Keratinocyte (primary cell): ENCODE data around the gene METTL2B. TPM values are rescaled to one million over a fixed set of nuclear protein-coding genes. Genes with fewer than 3 reads are reported as not detected.

Source experiments
- DNase-seq: peaks from one replicate; pipeline ENCODE4 v3.0.0-alpha.2; 2011; ENCODE audit warnings: low read depth, missing footprints, low spot score
- FAIRE-seq: peaks from 2 replicates; lab custom pipeline; 2011; peaks lifted over from hg19 to GRCh38; lab: Jason Lieb, UNC
- H2AFZ ChIP-seq: 2 replicates; pipeline ENCODE4 v1.6.0; 2012; ENCODE audit warnings: low read length, control low read depth, inconsistent platforms; ENCODE audit not compliant: control insufficient read depth
- H3K27ac ChIP-seq: 2 replicates; pipeline ENCODE4 v1.5.1; 2011; ENCODE audit warnings: low read length; ENCODE audit not compliant: control insufficient read depth, insufficient read depth
- H3K27me3 ChIP-seq: 3 replicates; pipeline ENCODE4 v1.6.0; 2011; ENCODE audit warnings: low read length; ENCODE audit not compliant: control insufficient read depth, insufficient read depth; ENCODE audit errors: extremely low read depth
- H3K36me3 ChIP-seq, 2 experiments: 2 replicates in 1 of 2; 3 replicates in 1 of 2; pipeline ENCODE4 v1.5.1; 2011; ENCODE audit warnings: low read length in 2 of 2, mild to moderate bottlenecking in 1 of 2; ENCODE audit not compliant: control insufficient read depth in 2 of 2, insufficient read depth in 2 of 2; ENCODE audit errors: extremely low read depth in 1 of 2
- H3K4me1 ChIP-seq: 3 replicates; pipeline ENCODE4 v1.5.1; 2011; ENCODE audit warnings: low read length; ENCODE audit not compliant: control insufficient read depth, insufficient read depth; ENCODE audit errors: extremely low read depth
- H3K4me2 ChIP-seq: 3 replicates; pipeline ENCODE4 v1.6.0; 2011; ENCODE audit warnings: low read depth, low read length; ENCODE audit not compliant: control insufficient read depth, insufficient read depth; ENCODE audit errors: extremely low read depth
- H3K4me3 ChIP-seq, 3 experiments: fragments of 200-600 bp in 1 of 3; sonication (generic) in 1 of 3; 2 replicates in 2 of 3; 3 replicates in 1 of 3; pipeline ENCODE4 v1.5.1; 2011 to 2016; ENCODE audit warnings: low read length in 3 of 3, mild to moderate bottlenecking in 3 of 3, control low read depth in 2 of 3, inconsistent platforms in 1 of 3, low read depth in 1 of 3, mixed read lengths in 1 of 3, mixed run types in 1 of 3, moderate library complexity in 1 of 3; ENCODE audit not compliant: control insufficient read depth in 2 of 3, insufficient read depth in 2 of 3; ENCODE audit errors: extremely low read depth in 1 of 3
- H3K79me2 ChIP-seq: 2 replicates; pipeline ENCODE4 v1.6.0; 2012; ENCODE audit warnings: low read length; ENCODE audit not compliant: control insufficient read depth, insufficient read depth
- H3K9ac ChIP-seq: 3 replicates; pipeline ENCODE4 v1.6.0; 2011; ENCODE audit warnings: low read length; ENCODE audit not compliant: control insufficient read depth, insufficient read depth; ENCODE audit errors: extremely low read depth
- H3K9me1 ChIP-seq: 3 replicates; pipeline ENCODE4 v1.6.0; 2011; ENCODE audit warnings: low read length; ENCODE audit not compliant: control insufficient read depth, insufficient read depth; ENCODE audit errors: extremely low read depth
- H3K9me3 ChIP-seq: 2 replicates; pipeline ENCODE4 v1.5.1; 2012; ENCODE audit warnings: low read depth, low read length; ENCODE audit not compliant: control insufficient read depth
- H4K20me1 ChIP-seq: 3 replicates; pipeline ENCODE4 v1.6.0; 2011; ENCODE audit warnings: low read length; ENCODE audit not compliant: control insufficient read depth, insufficient read depth; ENCODE audit errors: extremely low read depth
- EZH2 ChIP-seq: IDR thresholded peaks from one replicate; pipeline ENCODE4 v1.6.1; 2012; ENCODE audit warnings: inconsistent platforms, mild to moderate bottlenecking, low read length, moderate library complexity
- dilution Hi-C: fragments of 300-500 bp; cut with MboI; formaldehyde crosslinking; loops from one replicate; pipeline ENCODE4 v1.7.0; 2020; ENCODE audit warnings: low sequenced_read_pairs; ENCODE audit not compliant: extremely low pct_ligation_motif_present
- polyA plus RNA-seq, 5 experiments: library from polyadenylated mRNA; depleted of rRNA in 3 of 5; stranded (reverse) in 3 of 5; stranded (forward) in 1 of 5; unstranded in 1 of 5; fragments of >200 nt; gene quantifications; 1 replicate in 1 of 5; 2 replicates in 3 of 5; 3 replicates in 1 of 5; pipeline versions ENCODE4 v1.2.1 to v1.2.3, GENCODE V29; 2011 to 2012; ENCODE audit warnings: missing spikeins in 2 of 5, low read depth in 1 of 5, low replicate concordance in 1 of 5
- TF ChIP-seq, protein P1 (sequence below), 3 experiments: IDR thresholded peaks in 1 of 3; conservative IDR thresholded peaks in 1 of 3; optimal IDR thresholded peaks in 1 of 3; 2 replicates in 2 of 3; 3 replicates in 1 of 3; pipeline versions ENCODE3 to v1.5.1; 2011; ENCODE audit warnings: low read length in 3 of 3, mild to moderate bottlenecking in 3 of 3, moderate library complexity in 2 of 3, control low read depth in 1 of 3, inconsistent platforms in 1 of 3; ENCODE audit not compliant: insufficient read depth in 2 of 3; ENCODE audit errors: extremely low read depth in 1 of 3

The METTL2B gene
- polyA plus RNA-seq, 1 donor (not counting 4 experiments of a cell fraction or from before 2014, with no cell fraction given): 30.7 TPM

GRCh38 chr7:128452552-128452951, 24.0 kb upstream of the METTL2B start:
- Histone ChIP-seq H3K9ac (no peak overlapping the region), H3K4me3 (no peak overlapping the region), H3K36me3 (no peaks in the 10 kb centered on the region), H2AFZ (no peak overlapping the region), H3K79me2 (peaks cover 15% of the 10 kb centered on the region), H3K4me1 (peaks cover 17% of the 10 kb centered on the region), H3K4me2 (no peak overlapping the region), H3K9me1 (no peaks in the 10 kb centered on the region), H3K9me3 (no peaks in the 10 kb centered on the region), H3K27ac (no peak overlapping the region), H3K27me3 (peaks cover 3% of the 10 kb centered on the region), H4K20me1 (no peaks in the 10 kb centered on the region)
- dilution Hi-C loops: no loop called here
- no peak for FAIRE-seq
- no peak for TF ChIP-seq EZH2
- TF ChIP-seq, protein P1, sequence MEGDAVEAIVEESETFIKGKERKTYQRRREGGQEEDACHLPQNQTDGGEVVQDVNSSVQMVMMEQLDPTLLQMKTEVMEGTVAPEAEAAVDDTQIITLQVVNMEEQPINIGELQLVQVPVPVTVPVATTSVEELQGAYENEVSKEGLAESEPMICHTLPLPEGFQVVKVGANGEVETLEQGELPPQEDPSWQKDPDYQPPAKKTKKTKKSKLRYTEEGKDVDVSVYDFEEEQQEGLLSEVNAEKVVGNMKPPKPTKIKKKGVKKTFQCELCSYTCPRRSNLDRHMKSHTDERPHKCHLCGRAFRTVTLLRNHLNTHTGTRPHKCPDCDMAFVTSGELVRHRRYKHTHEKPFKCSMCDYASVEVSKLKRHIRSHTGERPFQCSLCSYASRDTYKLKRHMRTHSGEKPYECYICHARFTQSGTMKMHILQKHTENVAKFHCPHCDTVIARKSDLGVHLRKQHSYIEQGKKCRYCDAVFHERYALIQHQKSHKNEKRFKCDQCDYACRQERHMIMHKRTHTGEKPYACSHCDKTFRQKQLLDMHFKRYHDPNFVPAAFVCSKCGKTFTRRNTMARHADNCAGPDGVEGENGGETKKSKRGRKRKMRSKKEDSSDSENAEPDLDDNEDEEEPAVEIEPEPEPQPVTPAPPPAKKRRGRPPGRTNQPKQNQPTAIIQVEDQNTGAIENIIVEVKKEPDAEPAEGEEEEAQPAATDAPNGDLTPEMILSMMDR (optimal IDR thresholded peaks at IDR 0.05 in 1 of 3, IDR thresholded peaks at IDR 0.05 in 1 of 3, conservative IDR thresholded peaks at IDR 0.05 in 1 of 3; ENCODE audit: extremely low read depth in 1 of 3, insufficient read depth in 2 of 3, low read length in 3 of 3): no peak
- no peak for DNase-seq

GRCh38 chr7:128453836-128454804, 22.4 kb upstream of the METTL2B start:
- peaks cover 17% of the 10 kb centered on the region for H3K4me1 ChIP-seq
- peaks cover 3% of the 10 kb centered on the region for H3K27me3 ChIP-seq
- H3K4me3 ChIP-seq: no peak overlapping the region
- no peak overlapping the region for H3K4me2 ChIP-seq
- dilution Hi-C loops: no loop called here
- no peaks in the 10 kb centered on the region for H4K20me1 ChIP-seq
- TF ChIP-seq, protein P1 (optimal IDR thresholded peaks at IDR 0.05 in 1 of 3, IDR thresholded peaks at IDR 0.05 in 1 of 3, conservative IDR thresholded peaks at IDR 0.05 in 1 of 3; ENCODE audit: extremely low read depth in 1 of 3, insufficient read depth in 2 of 3, low read length in 3 of 3): no peak
- TF ChIP-seq EZH2: no peak
- H3K9me3 ChIP-seq: no peaks in the 10 kb centered on the region
- no peak overlapping the region for H3K27ac ChIP-seq
- H3K9me1 ChIP-seq: no peaks in the 10 kb centered on the region
- DNase-seq: no peak
- no peak overlapping the region for H2AFZ ChIP-seq
- H3K36me3 ChIP-seq: no peaks in the 10 kb centered on the region
- peaks cover 19% of the 10 kb centered on the region for H3K79me2 ChIP-seq
- no peak for FAIRE-seq
- H3K9ac ChIP-seq: no peak overlapping the region
